ENCODE data around the gene SLC25A38. TPM values are rescaled to one million over a fixed set of nuclear protein-coding genes. Genes with fewer than 3 reads are reported as not detected.
"Not testable (repeated sequence)": the region's sequence is repeated elsewhere in the genome, so short reads cannot be mapped to it uniquely, and the experiment has no call there.

The SLC25A38 gene
- 10 to 100 TPM; 32.1 to 55.0 (median 37.8) TPM for polyA plus RNA-seq

- peak; percentile 83 to 85 (median 84) for DNase-seq
- Mint-ChIP-seq H3K36me3 (peaks cover under 1 to 8% (median 7%) of the 10 kb centered on the region in 3 donors), H3K4me3 (peak within 1 kb of the TSS; percentile 93 to 99 (median 96)), H3K9me3 (no peaks in the 10 kb centered on the region), H3K27me3 (ENCODE audit: low read depth in 3 of 3) (peaks cover 2 to 16% (median 14%) of the 10 kb centered on the region in 3 donors), H3K27ac (peak within 1 kb of the TSS; percentile 95 to 100 (median 99)), H3K4me1 (peaks cover 49 to 67% of the 10 kb centered on the region in 2 donors)
Measured at GRCh38 chr3:39383045-39383880, at the start of gene SLC25A38. Gene SLC25A38, plus strand, starts transcription at chr3:39383370. Its CDS starts 355 bp downstream, at chr3:39383725.

- H3K4me1 Mint-ChIP-seq, result peaks cover 5 to 30% of the 10 kb centered on the region in 2 donors
- peaks cover 0 to 8% (median 3%) of the 10 kb centered on the region in 3 donors for H3K36me3 Mint-ChIP-seq
- DNase-seq, result no peak
- no peak overlapping the region for H3K4me3 Mint-ChIP-seq
- no peaks in the 10 kb centered on the region for H3K9me3 Mint-ChIP-seq
- H3K27ac Mint-ChIP-seq, result no peak overlapping the region
- no peaks in the 10 kb centered on the region for H3K27me3 Mint-ChIP-seq (ENCODE audit: low read depth in 3 of 3)
Measured at GRCh38 chr3:39333607-39334006, 49.6 kb upstream of the SLC25A38 start.

- no peak for DNase-seq
- Mint-ChIP-seq H3K4me3 (no peak overlapping the region), H3K36me3 (peaks cover 0 to 8% (median 3%) of the 10 kb centered on the region in 3 donors), H3K27me3 (ENCODE audit: low read depth in 3 of 3) (no peaks in the 10 kb centered on the region), H3K4me1 (peaks cover 5 to 30% of the 10 kb centered on the region in 2 donors), H3K27ac (no peak overlapping the region), H3K9me3 (no peaks in the 10 kb centered on the region)
Measured at GRCh38 chr3:39334205-39334604, 49.0 kb upstream of the SLC25A38 start.

GRCh38 chr3:39338201-39338600, 45.0 kb upstream of the SLC25A38 start:
- Mint-ChIP-seq H3K27me3 (ENCODE audit: low read depth in 3 of 3) (peaks cover 0 to 2% (median 1%) of the 10 kb centered on the region in 3 donors), H3K4me3 (no peak overlapping the region), H3K4me1 (peaks cover 0 to 14% of the 10 kb centered on the region in 2 donors), H3K27ac (no peak overlapping the region), H3K36me3 (peaks cover 0 to 8% (median 3%) of the 10 kb centered on the region in 3 donors), H3K9me3 (no peaks in the 10 kb centered on the region)
- no peak for DNase-seq

GRCh38 chr3:39339086-39339485, 44.1 kb upstream of the SLC25A38 start:
- DNase-seq, result no peak
- H3K4me3 Mint-ChIP-seq, result no peak overlapping the region
- H3K27me3 Mint-ChIP-seq (ENCODE audit: low read depth in 3 of 3), result peaks cover 0 to 2% (median 1%) of the 10 kb centered on the region in 3 donors
- no peak overlapping the region for H3K27ac Mint-ChIP-seq
- peaks cover 0 to 3% (median 3%) of the 10 kb centered on the region in 3 donors for H3K36me3 Mint-ChIP-seq
- H3K9me3 Mint-ChIP-seq, result no peaks in the 10 kb centered on the region
- H3K4me1 Mint-ChIP-seq, result peaks cover 0 to 12% of the 10 kb centered on the region in 2 donors

- no peak overlapping the region for H3K4me3 Mint-ChIP-seq
- DNase-seq, result no peak
- H3K27me3 Mint-ChIP-seq (ENCODE audit: low read depth in 3 of 3), result peaks cover 0 to 5% (median 4%) of the 10 kb centered on the region in 3 donors
- no peak overlapping the region for H3K27ac Mint-ChIP-seq
- H3K36me3 Mint-ChIP-seq, result peaks cover 0 to 3% (median 0%) of the 10 kb centered on the region in 3 donors
- peaks cover 0 to 7% of the 10 kb centered on the region in 2 donors for H3K4me1 Mint-ChIP-seq
- H3K9me3 Mint-ChIP-seq, result no peaks in the 10 kb centered on the region
Measured at GRCh38 chr3:39343076-39343717, 40.0 kb upstream of the SLC25A38 start.

GRCh38 chr3:39343760-39344159, 39.4 kb upstream of the SLC25A38 start:
- H3K9me3 Mint-ChIP-seq, result no peaks in the 10 kb centered on the region
- H3K27me3 Mint-ChIP-seq (ENCODE audit: low read depth in 3 of 3), result peaks cover 0 to 5% (median 4%) of the 10 kb centered on the region in 3 donors
- no peak overlapping the region for H3K4me3 Mint-ChIP-seq
- no peak overlapping the region for H3K27ac Mint-ChIP-seq
- peaks cover 0 to 8% of the 10 kb centered on the region in 2 donors for H3K4me1 Mint-ChIP-seq
- no peak for DNase-seq
- peaks cover 0 to 3% (median 0%) of the 10 kb centered on the region in 3 donors for H3K36me3 Mint-ChIP-seq

- no peak for DNase-seq
- no peak overlapping the region for H3K27ac Mint-ChIP-seq
Measured at GRCh38 chr3:39344746-39345344, 38.3 kb upstream of the SLC25A38 start.

GRCh38 chr3:39346785-39347585, 36.2 kb upstream of the SLC25A38 start:
- H3K9me3 Mint-ChIP-seq, result no peaks in the 10 kb centered on the region
- peaks cover 0 to 3% (median 2%) of the 10 kb centered on the region in 3 donors for H3K27me3 Mint-ChIP-seq (ENCODE audit: low read depth in 3 of 3)
- H3K4me1 Mint-ChIP-seq, result peaks cover 22 to 41% of the 10 kb centered on the region in 2 donors
- no peak overlapping the region for H3K27ac Mint-ChIP-seq
- no peak overlapping the region for H3K4me3 Mint-ChIP-seq
- no peak for DNase-seq
- H3K36me3 Mint-ChIP-seq, result no peaks in the 10 kb centered on the region

More at GRCh38 chr3:39344746-39345344, 38.3 kb upstream of the SLC25A38 start:
- H3K4me1 Mint-ChIP-seq, result peaks cover 5 to 19% of the 10 kb centered on the region in 2 donors
- no peak overlapping the region for H3K4me3 Mint-ChIP-seq
- H3K9me3 Mint-ChIP-seq, result no peaks in the 10 kb centered on the region
- H3K36me3 Mint-ChIP-seq, result peaks cover 0 to 3% (median 0%) of the 10 kb centered on the region in 3 donors
- peaks cover 0 to 5% (median 4%) of the 10 kb centered on the region in 3 donors for H3K27me3 Mint-ChIP-seq (ENCODE audit: low read depth in 3 of 3)

GRCh38 chr3:39347586-39347876, 35.6 kb upstream of the SLC25A38 start:
- Mint-ChIP-seq H3K27ac (no peak overlapping the region), H3K9me3 (no peaks in the 10 kb centered on the region), H3K4me1 (peaks cover 22 to 46% of the 10 kb centered on the region in 2 donors), H3K4me3 (no peak overlapping the region), H3K27me3 (ENCODE audit: low read depth in 3 of 3) (peaks cover 0 to 3% (median 2%) of the 10 kb centered on the region in 3 donors), H3K36me3 (no peaks in the 10 kb centered on the region)
- DNase-seq, result no peak

- DNase-seq, result no peak
- Mint-ChIP-seq H3K27me3 (ENCODE audit: low read depth in 3 of 3) (peaks cover 0 to 3% (median 2%) of the 10 kb centered on the region in 3 donors), H3K27ac (peak overlapping the region in 1 of 6 donors; percentile 67), H3K4me3 (no peak overlapping the region), H3K4me1 (peaks cover 22 to 49% of the 10 kb centered on the region in 2 donors), H3K9me3 (no peaks in the 10 kb centered on the region), H3K36me3 (peaks cover 0 to 3% (median 0%) of the 10 kb centered on the region in 3 donors)
Measured at GRCh38 chr3:39349080-39349479, 34.1 kb upstream of the SLC25A38 start.

- Mint-ChIP-seq H3K36me3 (peaks cover 0 to 3% (median 0%) of the 10 kb centered on the region in 3 donors), H3K4me1 (peaks cover 22 to 56% of the 10 kb centered on the region in 2 donors), H3K27ac (peak overlapping the region in 5 of 6 donors; percentile 28 to 76 (median 67)), H3K4me3 (peak overlapping the region; percentile 9 to 48 (median 19)), H3K27me3 (ENCODE audit: low read depth in 3 of 3) (peaks cover 1 to 2% (median 2%) of the 10 kb centered on the region in 3 donors), H3K9me3 (no peaks in the 10 kb centered on the region)
- DNase-seq, result peak in 2 of 3 donors; percentile 8 to 27
Measured at GRCh38 chr3:39350714-39351113, 32.5 kb upstream of the SLC25A38 start.

- not testable (repeated sequence) for H3K36me3 Mint-ChIP-seq; H3K9me3 Mint-ChIP-seq; DNase-seq; H3K27me3 Mint-ChIP-seq (ENCODE audit: low read depth in 3 of 3)
- Mint-ChIP-seq H3K4me1 (peaks cover 24 to 60% of the 10 kb centered on the region in 2 donors), H3K4me3 (peak overlapping the region in 4 of 5 donors; percentile 18 to 48 (median 28)), H3K27ac (peak overlapping the region in 5 of 6 donors; percentile 28 to 76 (median 67))
Measured at GRCh38 chr3:39351134-39351533, 32.0 kb upstream of the SLC25A38 start.
